ENCODE data around the gene UGDH.

- TF ChIP-seq CTCF (IDR thresholded peaks at IDR 0.05) = no peak
- no peak for TF ChIP-seq EP300 (IDR thresholded peaks at IDR 0.05)
- no peak for TF ChIP-seq POLR2AphosphoS5 (IDR thresholded peaks at IDR 0.05)
These were observed 2.9 kb downstream of the UGDH start for GRCh38 chr4:39524161-39524957.
